Activated CD4-positive, alpha-beta T cell treated with anti-CD3 and anti-CD28 coated beads for 36 hours (primary cell): ENCODE results near the gene NUP107. TPM values are rescaled to one million over a fixed set of nuclear protein-coding genes. Genes with fewer than 3 reads are reported as not detected.
A peak's percentile ranks its signal among the peaks of the same experiment; 100 is the strongest.

ENCODE experiments used
- ATAC-seq: fragments of 200-7000 bp; cut with Tn5 transposase; one replicate; pipeline ENCODE4 v1.10.0; 2021; ENCODE audit warnings: mild to moderate bottlenecking, moderate library complexity
- CTCF ChIA-PET: fragments of 350-600 bp; sonication (Branson Sonifier 250); formaldehyde crosslinking; loops from one replicate; lab custom pipeline; 2021; ENCODE audit warnings: antibody characterized with exemption; lab: Charles Lee
- POLR2A ChIA-PET: fragments of 350-600 bp; sonication (Branson Sonifier 250); formaldehyde crosslinking; loops from one replicate; lab custom pipeline; 2021; ENCODE audit warnings: antibody characterized with exemption, inconsistent platforms; lab: Charles Lee
- DNase-seq: peaks from one replicate; pipeline ENCODE4 v3.0.0-alpha.2; 2020
- H3K27ac Mint-ChIP-seq: one replicate; pipeline ENCODE4 v1.8.0; 2021; ENCODE audit warnings: mixed read lengths
- H3K27me3 Mint-ChIP-seq: one replicate; pipeline ENCODE4 v1.8.0; 2021; ENCODE audit warnings: mixed read lengths
- H3K36me3 Mint-ChIP-seq: one replicate; pipeline ENCODE4 v1.8.0; 2021; ENCODE audit warnings: low read depth, mixed read lengths
- H3K4me1 Mint-ChIP-seq: one replicate; pipeline ENCODE4 v1.8.0; 2021; ENCODE audit warnings: mixed read lengths
- H3K4me3 Mint-ChIP-seq: one replicate; pipeline ENCODE4 v1.8.0; 2021; ENCODE audit warnings: mild to moderate bottlenecking, moderate library complexity, mixed read lengths
- H3K9me3 Mint-ChIP-seq: one replicate; pipeline ENCODE4 v1.8.0; 2021; ENCODE audit warnings: low read depth, mixed read lengths
- intact Hi-C, 2 experiments: fragments of 100-400 bp; cut with DNase I in 1 of 2; cut with micrococcal nuclease in 1 of 2; formaldehyde crosslinking; loops; one replicate each; pipeline versions ENCODE4 v1.14.2 to v1.15.1; 2022 to 2024; cut with DNase I, micrococcal nuclease
- total RNA-seq, 2 experiments: library from RNA; stranded (reverse); gene quantifications; one replicate each; pipeline ENCODE4 v1.2.3, GENCODE V29; 2021

Gene NUP107
- total RNA-seq, 2 experiments from 2014 or later = 136 to 142 TPM

GRCh38 chr12:68789144-68789878 lies 102.5 kb downstream of the NUP107 start:
- Mint-ChIP-seq H3K9me3 (no peaks in the 10 kb centered on the region), H3K4me1 (no peaks in the 10 kb centered on the region), H3K27ac (no peak overlapping the region), H3K4me3 (no peak overlapping the region), H3K27me3 (no peaks in the 10 kb centered on the region), H3K36me3 (no peaks in the 10 kb centered on the region)
- CTCF ChIA-PET = interaction anchor here (0.6 kb wide), 1 partner anchor 299 kb away, joined by 3 read pairs; no protein-coding TSS in a partner anchor
- POLR2A ChIA-PET = no interaction called here
- ATAC-seq (no peak), DNase-seq (no peak)
- intact Hi-C loops = no loop called here

GRCh38 chr12:68790081-68790951 lies 103.5 kb downstream of the NUP107 start:
- CTCF ChIA-PET = interaction anchor here (1.3 kb wide), 1 partner anchor 364 kb away, joined by 3 read pairs; no protein-coding TSS in a partner anchor
- intact Hi-C loops = no loop called here
- Mint-ChIP-seq H3K27ac (no peak overlapping the region), H3K9me3 (no peaks in the 10 kb centered on the region), H3K4me3 (no peak overlapping the region), H3K36me3 (no peaks in the 10 kb centered on the region), H3K4me1 (no peaks in the 10 kb centered on the region), H3K27me3 (no peaks in the 10 kb centered on the region)
- DNase-seq (no peak), ATAC-seq (no peak)
- POLR2A ChIA-PET = no interaction called here

GRCh38 chr12:68790952-68791234 lies 104.1 kb downstream of the NUP107 start:
- Mint-ChIP-seq H3K36me3 (no peaks in the 10 kb centered on the region), H3K27me3 (no peaks in the 10 kb centered on the region), H3K4me3 (no peak overlapping the region), H3K4me1 (no peaks in the 10 kb centered on the region), H3K9me3 (no peaks in the 10 kb centered on the region), H3K27ac (no peak overlapping the region)
- DNase-seq (no peak), ATAC-seq (no peak)
- intact Hi-C loops = no loop called here
- ChIA-PET POLR2A (no interaction called here), CTCF (interaction anchor here (1.2 to 1.3 kb wide), 2 partner anchors 26 to 363 kb away, joined by 3 read pairs; no protein-coding TSS in a partner anchor)

- intact Hi-C loops = no loop called here
- ChIA-PET POLR2A (no interaction called here), CTCF (interaction anchor here (0.6 to 1.3 kb wide), 4 partner anchors 27 to 475 kb away, joined by 3 to 4 read pairs (median 3); no protein-coding TSS in a partner anchor)
- no peaks in the 10 kb centered on the region for H3K4me1 Mint-ChIP-seq
- H3K4me3 Mint-ChIP-seq = no peak overlapping the region
- DNase-seq (no peak), ATAC-seq (no peak)
- no peak overlapping the region for H3K27ac Mint-ChIP-seq
- no peaks in the 10 kb centered on the region for H3K9me3 Mint-ChIP-seq
- no peaks in the 10 kb centered on the region for H3K36me3 Mint-ChIP-seq
- no peaks in the 10 kb centered on the region for H3K27me3 Mint-ChIP-seq
Measured at GRCh38 chr12:68791897-68792481, 105.2 kb downstream of the NUP107 start.

GRCh38 chr12:68792952-68793351 lies 106.2 kb downstream of the NUP107 start:
- peak; percentile 25 for DNase-seq
- intact Hi-C loops = no loop called here
- no peak overlapping the region for H3K27ac Mint-ChIP-seq
- no peaks in the 10 kb centered on the region for H3K36me3 Mint-ChIP-seq
- no peaks in the 10 kb centered on the region for H3K27me3 Mint-ChIP-seq
- no peaks in the 10 kb centered on the region for H3K4me1 Mint-ChIP-seq
- no peak overlapping the region for H3K4me3 Mint-ChIP-seq
- ATAC-seq = peak; percentile 98
- H3K9me3 Mint-ChIP-seq = no peaks in the 10 kb centered on the region
- ChIA-PET POLR2A (interaction anchor here (0.7 kb wide), 1 partner anchor 749 kb away, joined by 6 read pairs; no protein-coding TSS in a partner anchor), CTCF (no interaction called here)

- ChIA-PET POLR2A (interaction anchor here (0.7 kb wide), 1 partner anchor 749 kb away, joined by 6 read pairs; no protein-coding TSS in a partner anchor), CTCF (no interaction called here)
- Mint-ChIP-seq H3K36me3 (no peaks in the 10 kb centered on the region), H3K4me1 (no peaks in the 10 kb centered on the region), H3K27me3 (no peaks in the 10 kb centered on the region), H3K9me3 (no peaks in the 10 kb centered on the region), H3K27ac (no peak overlapping the region), H3K4me3 (no peak overlapping the region)
- intact Hi-C loops = no loop called here
- ATAC-seq (no peak), DNase-seq (no peak)
Measured at GRCh38 chr12:68793436-68793835, 106.7 kb downstream of the NUP107 start.

GRCh38 chr12:68793975-68794652 lies 107.3 kb downstream of the NUP107 start:
- Mint-ChIP-seq H3K36me3 (no peaks in the 10 kb centered on the region), H3K4me3 (no peak overlapping the region), H3K27me3 (no peaks in the 10 kb centered on the region), H3K9me3 (no peaks in the 10 kb centered on the region), H3K27ac (no peak overlapping the region), H3K4me1 (no peaks in the 10 kb centered on the region)
- ChIA-PET POLR2A (no interaction called here), CTCF (interaction anchor here (0.6 kb wide), 2 partner anchors 237 to 389 kb away, joined by 3 read pairs; no protein-coding TSS in a partner anchor)
- ATAC-seq (no peak), DNase-seq (no peak)
- intact Hi-C loops = no loop called here

- ATAC-seq (peak; percentile 44), DNase-seq (no peak)
- Mint-ChIP-seq H3K27ac (no peak overlapping the region), H3K4me3 (no peak overlapping the region), H3K4me1 (no peaks in the 10 kb centered on the region), H3K9me3 (no peaks in the 10 kb centered on the region), H3K27me3 (no peaks in the 10 kb centered on the region), H3K36me3 (no peaks in the 10 kb centered on the region)
- POLR2A ChIA-PET = no interaction called here
- CTCF ChIA-PET = no interaction called here
- intact Hi-C loops = no loop called here
Measured at GRCh38 chr12:68794653-68795251, 108.0 kb downstream of the NUP107 start.

Other genes with a start within 250 kb of the NUP107 start
- gene RAP1B, start 76.1 kb upstream of the NUP107 start, total RNA-seq = 100 to 1,000 TPM; 174 to 242 TPM
- gene SLC35E3, start 59.2 kb downstream of the NUP107 start, total RNA-seq = 1 to 10 TPM; 3.5 to 5.1 TPM
- gene MDM2, start 121.2 kb downstream of the NUP107 start, total RNA-seq = 100 to 1,000 TPM; 114 to 119 TPM
- gene CPM, start 246.2 kb downstream of the NUP107 start, total RNA-seq = 10 to 100 TPM; 18.0 to 18.7 TPM